SW 1271 (cell line): ENCODE measurements around the gene ZNF429.
"Not testable (repeated sequence)": the region's sequence is repeated elsewhere in the genome, so short reads cannot be mapped to it uniquely, and the experiment has no call there.

Experiments used
- DNase-seq, 2 experiments: peaks; one replicate each; lab custom pipeline; 2025; lab: John Stamatoyannopoulos, UW

Gene ZNF429

GRCh38 chr19:21590867-21591266 is 85.5 kb downstream of the ZNF429 start:
- no peak for DNase-seq

- DNase-seq: no peak
Observed at GRCh38 chr19:21593008-21593481, 87.6 kb downstream of the ZNF429 start.

- DNase-seq: no peak
Observed at GRCh38 chr19:21593502-21593901, 88.1 kb downstream of the ZNF429 start.

- no peak for DNase-seq
Observed at GRCh38 chr19:21593934-21594820, 88.8 kb downstream of the ZNF429 start.

GRCh38 chr19:21595185-21595584 is 89.8 kb downstream of the ZNF429 start:
- no peak for DNase-seq

GRCh38 chr19:21602082-21602658 is 96.8 kb downstream of the ZNF429 start:
- no peak for DNase-seq

- DNase-seq: not testable (repeated sequence)
Observed at GRCh38 chr19:21602659-21603430, 97.4 kb downstream of the ZNF429 start.

- no peak for DNase-seq
Observed at GRCh38 chr19:21603431-21604231, 98.2 kb downstream of the ZNF429 start.

- DNase-seq: peak in 1 of 2 experiments; percentile 30
Observed at GRCh38 chr19:21604351-21604926, 99.0 kb downstream of the ZNF429 start.
